ENCODE data around the gene GAB4. TPM values are rescaled to one million over a fixed set of nuclear protein-coding genes. Genes with fewer than 3 reads are reported as not detected.
"Not testable (repeated sequence)": the region's sequence is repeated elsewhere in the genome, so short reads cannot be mapped to it uniquely, and the experiment has no call there.

Gene GAB4
- total RNA-seq, 1 donor from 2014 or later = not detected

DNA sequence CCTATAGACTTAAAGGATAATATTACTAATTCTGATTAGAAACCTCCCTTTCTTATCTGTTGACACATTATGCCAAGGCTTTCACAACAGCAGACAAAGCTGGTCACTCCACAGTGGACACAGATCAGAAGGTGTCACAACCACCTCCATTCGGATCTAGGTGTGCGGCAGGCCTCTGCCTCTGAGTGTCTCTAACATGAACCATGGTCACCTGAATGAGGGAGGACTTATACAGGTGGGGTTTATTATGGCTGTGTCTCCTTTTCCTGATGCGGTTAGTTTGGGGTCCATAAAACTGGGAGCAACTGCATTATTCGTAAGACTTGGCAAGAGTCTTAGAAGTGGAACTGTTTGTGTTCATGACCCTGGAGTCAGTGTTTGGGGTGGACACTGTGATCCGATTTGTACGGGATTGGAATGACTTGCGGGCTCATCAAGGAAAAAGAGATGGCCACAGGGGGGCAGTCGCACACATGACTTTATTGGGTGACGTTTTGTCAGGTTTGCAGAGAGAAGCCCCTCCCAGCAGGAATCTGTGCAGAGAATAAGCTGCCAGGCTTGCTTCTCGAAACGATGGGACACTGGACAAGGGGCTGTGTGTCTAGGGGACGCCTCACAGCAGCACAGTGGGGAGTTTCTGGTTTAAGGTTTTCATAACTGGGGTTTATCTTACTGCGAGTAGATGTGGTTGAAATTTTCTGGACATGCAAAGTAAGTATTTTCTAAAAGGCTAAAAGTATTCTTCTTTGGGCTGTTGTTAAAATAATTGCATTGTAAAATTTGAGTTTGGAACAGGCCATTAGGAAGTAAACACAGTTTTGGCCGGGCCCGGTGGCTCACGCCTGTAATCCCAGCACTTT lies 90.6 kb downstream of the GAB4 start:
- Histone ChIP-seq H3K9me3 (ENCODE audit: control insufficient read depth in 3 of 3, low read length in 3 of 3) (no peaks in the 10 kb centered on the region), H3K4me3 (ENCODE audit: low read length in 3 of 3) (no peak overlapping the region), H3K4me1 (ENCODE audit: control insufficient read depth in 3 of 3, insufficient read depth in 3 of 3, low read length in 3 of 3) (no peaks in the 10 kb centered on the region), H3K9ac (ENCODE audit: low read depth in 1 of 3, low read length in 3 of 3) (no peak overlapping the region), H3K36me3 (ENCODE audit: control insufficient read depth in 3 of 3, insufficient read depth in 3 of 3, low read length in 3 of 3) (no peaks in the 10 kb centered on the region), H3K27ac (ENCODE audit: low read depth, low read length) (no peak overlapping the region), H3K27me3 (ENCODE audit: control insufficient read depth in 3 of 3, insufficient read depth in 3 of 3, low read length in 3 of 3) (peaks cover 13 to 18% (median 17%) of the 10 kb centered on the region in 3 donors)

DNA sequence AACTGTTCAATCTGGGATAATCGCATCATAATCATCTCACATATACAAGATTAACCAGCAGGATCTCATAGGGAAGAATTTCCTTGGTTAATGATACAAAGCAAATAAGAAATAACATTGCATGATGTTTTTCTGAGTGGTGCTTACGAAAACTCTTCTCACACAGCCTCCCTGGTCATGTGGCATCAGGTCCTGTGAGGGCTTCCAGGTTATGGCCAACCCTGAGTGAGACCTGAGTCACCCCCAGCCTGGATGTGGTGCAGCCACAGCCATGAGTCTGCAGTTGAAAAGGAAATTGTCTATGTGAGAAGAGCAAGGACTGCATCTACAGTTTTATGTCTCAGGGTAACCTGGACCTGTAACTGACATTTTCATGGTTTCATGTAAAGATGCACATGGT lies 92.3 kb downstream of the GAB4 start:
- Histone ChIP-seq H3K9me3 (ENCODE audit: control insufficient read depth in 3 of 3, low read length in 3 of 3) (no peaks in the 10 kb centered on the region), H3K27me3 (ENCODE audit: control insufficient read depth in 3 of 3, insufficient read depth in 3 of 3, low read length in 3 of 3) (peaks cover 7 to 12% (median 7%) of the 10 kb centered on the region in 3 donors), H3K9ac (ENCODE audit: low read depth in 1 of 3, low read length in 3 of 3) (no peak overlapping the region), H3K4me3 (ENCODE audit: low read length in 3 of 3) (no peak overlapping the region), H3K27ac (ENCODE audit: low read depth, low read length) (no peak overlapping the region), H3K36me3 (ENCODE audit: control insufficient read depth in 3 of 3, insufficient read depth in 3 of 3, low read length in 3 of 3) (no peaks in the 10 kb centered on the region), H3K4me1 (ENCODE audit: control insufficient read depth in 3 of 3, insufficient read depth in 3 of 3, low read length in 3 of 3) (no peaks in the 10 kb centered on the region)

DNA sequence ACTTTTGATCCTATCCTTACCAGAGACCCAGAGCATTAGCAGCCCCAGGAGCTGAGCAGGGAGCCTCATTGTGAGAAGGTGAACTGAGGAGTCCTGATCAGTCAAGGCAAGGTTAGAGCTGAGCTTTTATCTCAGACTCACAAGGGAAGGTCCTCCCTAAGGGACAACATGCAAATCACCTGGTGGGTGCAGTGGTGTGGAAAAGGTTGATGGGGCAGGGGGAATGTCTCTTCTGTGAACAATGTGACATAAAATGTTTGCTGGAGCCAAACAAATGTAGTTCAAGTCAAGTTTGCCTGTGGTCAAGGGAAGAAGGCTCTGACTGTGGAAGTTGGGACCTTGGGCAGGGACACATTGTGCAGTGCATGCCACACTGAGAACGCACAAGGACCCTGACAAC lies 93.1 kb downstream of the GAB4 start:
- peaks cover 7 to 12% (median 7%) of the 10 kb centered on the region in 3 donors for H3K27me3 ChIP-seq (ENCODE audit: control insufficient read depth in 3 of 3, insufficient read depth in 3 of 3, low read length in 3 of 3)
- not testable (repeated sequence) for H3K9ac ChIP-seq (ENCODE audit: low read depth in 1 of 3, low read length in 3 of 3); H3K4me1 ChIP-seq (ENCODE audit: control insufficient read depth in 3 of 3, insufficient read depth in 3 of 3, low read length in 3 of 3); H3K27ac ChIP-seq (ENCODE audit: low read depth, low read length); H3K36me3 ChIP-seq (ENCODE audit: control insufficient read depth in 3 of 3, insufficient read depth in 3 of 3, low read length in 3 of 3); H3K9me3 ChIP-seq (ENCODE audit: control insufficient read depth in 3 of 3, low read length in 3 of 3); H3K4me3 ChIP-seq (ENCODE audit: low read length in 3 of 3)

DNA sequence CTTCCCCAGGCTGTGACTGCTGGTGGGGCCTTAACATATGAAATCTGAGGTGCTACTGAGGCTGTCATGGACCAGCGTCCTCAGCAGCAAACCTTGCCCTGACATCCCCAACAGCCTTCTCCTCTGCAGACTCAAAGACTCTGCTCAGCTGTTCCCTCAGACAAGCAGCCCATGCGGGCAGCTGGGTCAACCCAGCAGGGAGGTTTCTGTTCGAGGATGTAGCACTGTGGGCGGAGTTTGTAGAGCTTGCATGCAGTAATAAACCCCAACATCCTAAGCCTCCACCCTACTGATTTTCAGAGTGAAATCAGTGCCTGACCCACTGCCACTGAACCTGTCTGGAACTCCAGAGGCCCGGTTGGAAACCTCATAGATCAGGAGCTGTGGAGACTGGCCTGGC lies 94.0 kb downstream of the GAB4 start:
- no peak overlapping the region for H3K4me3 ChIP-seq (ENCODE audit: low read length in 3 of 3)
- H3K36me3 ChIP-seq (ENCODE audit: control insufficient read depth in 3 of 3, insufficient read depth in 3 of 3, low read length in 3 of 3) = no peaks in the 10 kb centered on the region
- no peak overlapping the region for H3K27ac ChIP-seq (ENCODE audit: low read depth, low read length)
- no peaks in the 10 kb centered on the region for H3K4me1 ChIP-seq (ENCODE audit: control insufficient read depth in 3 of 3, insufficient read depth in 3 of 3, low read length in 3 of 3)
- H3K9ac ChIP-seq (ENCODE audit: low read depth in 1 of 3, low read length in 3 of 3) = no peak overlapping the region
- H3K27me3 ChIP-seq (ENCODE audit: control insufficient read depth in 3 of 3, insufficient read depth in 3 of 3, low read length in 3 of 3) = peaks cover 7 to 12% (median 7%) of the 10 kb centered on the region in 3 donors
- no peaks in the 10 kb centered on the region for H3K9me3 ChIP-seq (ENCODE audit: control insufficient read depth in 3 of 3, low read length in 3 of 3)

DNA sequence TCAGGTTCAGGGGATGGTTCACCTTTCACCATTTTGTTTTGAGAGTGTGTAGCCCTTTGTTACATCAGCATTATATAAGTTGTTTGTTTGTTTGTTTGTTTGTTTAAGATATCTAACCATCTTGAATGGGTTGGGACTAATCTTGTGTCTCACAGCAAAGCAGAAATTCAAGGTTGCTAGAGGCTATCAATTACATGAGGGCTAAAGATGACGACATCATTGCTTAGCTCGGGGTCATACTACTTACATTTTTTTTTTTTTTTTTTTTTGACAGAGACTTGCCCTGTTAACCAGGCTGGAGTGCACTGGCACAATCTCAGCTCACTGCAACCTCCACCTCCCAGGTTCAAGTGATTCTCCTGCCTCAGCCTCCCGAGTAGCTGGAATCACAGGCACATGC lies 95.7 kb downstream of the GAB4 start:
- peaks cover 7 to 11% (median 7%) of the 10 kb centered on the region in 3 donors for H3K27me3 ChIP-seq (ENCODE audit: control insufficient read depth in 3 of 3, insufficient read depth in 3 of 3, low read length in 3 of 3)
- no peaks in the 10 kb centered on the region for H3K9me3 ChIP-seq (ENCODE audit: control insufficient read depth in 3 of 3, low read length in 3 of 3)
- no peaks in the 10 kb centered on the region for H3K36me3 ChIP-seq (ENCODE audit: control insufficient read depth in 3 of 3, insufficient read depth in 3 of 3, low read length in 3 of 3)
- no peak overlapping the region for H3K4me3 ChIP-seq (ENCODE audit: low read length in 3 of 3)
- no peaks in the 10 kb centered on the region for H3K4me1 ChIP-seq (ENCODE audit: control insufficient read depth in 3 of 3, insufficient read depth in 3 of 3, low read length in 3 of 3)
- no peak overlapping the region for H3K27ac ChIP-seq (ENCODE audit: low read depth, low read length)
- no peak overlapping the region for H3K9ac ChIP-seq (ENCODE audit: low read depth in 1 of 3, low read length in 3 of 3)

Other genes starting within 250 kb of the GAB4 start
- gene XKR3, start 182.8 kb downstream of the GAB4 start, total RNA-seq = not detected
- 3.1 TPM for gene IL17RA, start 76.8 kb upstream of the GAB4 start, total RNA-seq
- gene TMEM121B, start 113.1 kb upstream of the GAB4 start, total RNA-seq = 2.6 TPM
- gene HDHD5, start 151.1 kb upstream of the GAB4 start, total RNA-seq = 42.8 TPM
- gene ADA2, start 211.2 kb upstream of the GAB4 start, total RNA-seq = 5.7 TPM